ENCODE measurements around the gene UBXN6. TPM values are rescaled to one million over a fixed set of nuclear protein-coding genes. Genes with fewer than 3 reads are reported as not detected.

The UBXN6 gene
- total and polyA plus RNA-seq, 7 donors = 110 to 274 (median 134) TPM

DNA sequence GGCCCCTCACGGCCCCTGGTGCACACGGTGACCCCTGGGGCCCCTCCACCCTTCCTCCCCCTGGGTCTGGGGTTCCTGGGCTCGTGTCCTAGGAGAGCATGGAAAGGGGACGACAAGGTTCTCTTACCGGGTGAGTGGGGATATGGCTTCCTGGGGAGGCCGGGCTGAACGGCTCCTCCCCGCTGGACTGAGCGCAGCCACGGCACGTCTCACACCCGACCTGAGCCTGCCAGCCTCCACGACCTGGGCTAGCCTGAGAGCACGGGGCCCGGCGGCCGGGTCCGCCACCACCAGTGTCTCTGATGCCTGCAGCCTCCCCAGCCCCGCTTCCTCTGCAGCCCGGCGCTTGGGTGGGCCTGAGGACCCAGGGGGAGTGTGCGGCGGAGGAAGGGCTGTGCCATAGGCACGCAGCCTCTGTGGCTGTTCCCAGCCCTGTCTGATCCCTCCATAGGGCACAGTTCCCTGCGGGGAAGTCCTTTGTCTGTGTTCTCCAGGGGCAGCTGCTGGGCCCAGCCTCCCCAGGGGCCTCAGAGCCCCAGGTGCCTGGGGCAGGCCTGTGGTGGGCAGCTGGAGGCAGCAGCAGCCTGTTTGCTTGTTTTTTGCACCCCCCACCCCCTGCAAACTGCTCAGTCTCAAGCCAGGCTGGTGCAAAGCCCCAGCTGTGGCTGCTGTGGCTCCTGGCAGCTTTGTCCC lies 45.7 kb upstream of the UBXN6 start:
- no peaks in the 10 kb centered on the region for H3K27me3 ChIP-seq (ENCODE audit: insufficient read depth in 3 of 3, low read length in 2 of 3)
- WGBS, 3 donors = 63 to 76% (median 64%) methylated on average over 12 to 25 of the region's 25 CpGs
- H3K27ac ChIP-seq = peak overlapping the region; percentile 9
- intact Hi-C loops (cut with DNase I) = no loop called here
- H3K36me3 ChIP-seq (ENCODE audit: insufficient read depth in 1 of 2, low read depth in 1 of 2) = peaks cover 0 to 94% of the 10 kb centered on the region in 2 donors
- DNase-seq = peak in 1 of 2 donors; percentile 53
- H3K4me3 ChIP-seq = no peak overlapping the region
- H3K9me3 ChIP-seq = no peaks in the 10 kb centered on the region
- H3K4me1 ChIP-seq = peaks cover 11% of the 10 kb centered on the region
- TF ChIP-seq, protein P1, sequence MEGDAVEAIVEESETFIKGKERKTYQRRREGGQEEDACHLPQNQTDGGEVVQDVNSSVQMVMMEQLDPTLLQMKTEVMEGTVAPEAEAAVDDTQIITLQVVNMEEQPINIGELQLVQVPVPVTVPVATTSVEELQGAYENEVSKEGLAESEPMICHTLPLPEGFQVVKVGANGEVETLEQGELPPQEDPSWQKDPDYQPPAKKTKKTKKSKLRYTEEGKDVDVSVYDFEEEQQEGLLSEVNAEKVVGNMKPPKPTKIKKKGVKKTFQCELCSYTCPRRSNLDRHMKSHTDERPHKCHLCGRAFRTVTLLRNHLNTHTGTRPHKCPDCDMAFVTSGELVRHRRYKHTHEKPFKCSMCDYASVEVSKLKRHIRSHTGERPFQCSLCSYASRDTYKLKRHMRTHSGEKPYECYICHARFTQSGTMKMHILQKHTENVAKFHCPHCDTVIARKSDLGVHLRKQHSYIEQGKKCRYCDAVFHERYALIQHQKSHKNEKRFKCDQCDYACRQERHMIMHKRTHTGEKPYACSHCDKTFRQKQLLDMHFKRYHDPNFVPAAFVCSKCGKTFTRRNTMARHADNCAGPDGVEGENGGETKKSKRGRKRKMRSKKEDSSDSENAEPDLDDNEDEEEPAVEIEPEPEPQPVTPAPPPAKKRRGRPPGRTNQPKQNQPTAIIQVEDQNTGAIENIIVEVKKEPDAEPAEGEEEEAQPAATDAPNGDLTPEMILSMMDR (IDR thresholded peaks at IDR 0.05) = no peak
- ATAC-seq = no peak

DNA sequence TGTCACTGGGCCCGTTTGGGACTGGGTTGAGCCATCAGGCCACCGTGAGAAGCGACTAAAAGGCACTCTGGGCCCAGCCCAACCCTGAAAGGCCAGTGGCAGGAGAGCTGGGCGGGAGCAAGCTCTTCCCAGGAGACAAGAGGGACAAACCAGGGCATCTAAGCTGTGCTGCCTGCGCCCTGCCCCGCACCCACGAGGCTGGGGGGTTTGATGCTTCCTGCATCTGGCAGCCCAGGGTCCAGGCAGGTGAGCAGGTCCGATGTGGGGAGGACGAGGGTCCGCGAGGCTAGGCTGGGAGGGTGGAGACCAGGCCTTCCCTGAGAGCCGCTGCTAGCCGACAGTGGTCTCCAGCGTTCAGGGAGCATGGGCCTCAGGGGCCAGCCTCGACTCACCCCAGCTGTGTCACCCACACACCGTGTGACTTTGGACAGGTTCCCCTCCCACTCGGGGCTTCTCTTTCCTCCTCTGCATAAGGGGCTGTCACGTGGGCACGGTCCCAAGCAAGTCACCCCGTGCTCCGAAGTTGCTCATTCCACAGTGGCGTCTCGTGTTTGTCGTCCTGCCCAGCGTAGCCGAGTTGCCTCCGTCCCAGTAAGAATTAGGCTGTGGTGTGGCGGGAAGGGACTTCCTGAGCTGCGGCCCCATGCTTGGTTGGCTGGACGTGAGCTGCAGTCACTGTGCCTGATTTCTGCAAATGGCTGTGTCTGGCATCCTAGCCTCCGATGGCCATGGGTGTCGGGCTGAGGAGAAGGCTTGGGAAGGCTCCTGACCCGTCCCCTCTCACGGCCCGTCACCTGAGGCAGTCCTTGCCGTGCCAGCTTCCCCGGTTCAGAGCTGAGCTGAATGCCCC lies 44.9 kb upstream of the UBXN6 start:
- TF ChIP-seq, protein P1 (IDR thresholded peaks at IDR 0.05) = no peak
- ATAC-seq (peak in 1 of 4 donors; percentile 1), DNase-seq (peak in 1 of 2 donors; percentile 54)
- H3K4me3 ChIP-seq = no peak overlapping the region
- intact Hi-C loops (cut with DNase I) = no loop called here
- H3K9me3 ChIP-seq = no peaks in the 10 kb centered on the region
- H3K27ac ChIP-seq = no peak overlapping the region
- peaks cover 0 to 94% of the 10 kb centered on the region in 2 donors for H3K36me3 ChIP-seq (ENCODE audit: insufficient read depth in 1 of 2, low read depth in 1 of 2)
- WGBS, 3 donors = 59 to 82% (median 69%) methylated on average over 33 to 37 of the region's 37 CpGs
- H3K27me3 ChIP-seq (ENCODE audit: insufficient read depth in 3 of 3, low read length in 2 of 3) = no peaks in the 10 kb centered on the region
- H3K4me1 ChIP-seq = peaks cover 11% of the 10 kb centered on the region

DNA sequence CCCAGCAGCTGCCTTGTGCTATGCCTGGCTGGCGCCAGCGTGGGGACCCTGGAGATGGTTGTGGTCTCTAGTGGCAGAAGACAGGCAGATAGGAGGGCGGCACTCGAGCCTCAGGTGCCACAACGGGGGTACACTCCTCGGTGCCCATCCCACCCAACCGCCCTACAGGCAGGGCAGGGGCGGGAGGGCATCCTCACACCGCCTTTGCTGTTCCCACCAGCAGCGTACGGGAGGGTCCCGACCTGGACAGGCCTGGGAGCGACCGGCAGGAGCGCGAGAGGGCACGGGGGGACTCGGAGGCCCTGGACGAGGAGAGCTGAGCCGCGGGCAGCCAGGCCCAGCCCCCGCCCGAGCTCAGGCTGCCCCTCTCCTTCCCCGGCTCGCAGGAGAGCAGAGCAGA lies 44.1 kb upstream of the UBXN6 start:
- intact Hi-C loops (cut with DNase I) = no loop called here
- 65 to 86% (median 76%) methylated on average over 24 to 25 of the region's 25 CpGs for WGBS, 3 donors
- Histone ChIP-seq H3K36me3 (ENCODE audit: insufficient read depth in 1 of 2, low read depth in 1 of 2) (peaks cover 0 to 94% of the 10 kb centered on the region in 2 donors), H3K27ac (peak overlapping the region; percentile 36), H3K27me3 (ENCODE audit: insufficient read depth in 3 of 3, low read length in 2 of 3) (no peaks in the 10 kb centered on the region), H3K4me3 (no peak overlapping the region), H3K4me1 (peaks cover 11% of the 10 kb centered on the region), H3K9me3 (no peaks in the 10 kb centered on the region)
- ATAC-seq (peak in 1 of 4 donors; percentile 1), DNase-seq (no peak)
- TF ChIP-seq, protein P1 (IDR thresholded peaks at IDR 0.05) = no peak

DNA sequence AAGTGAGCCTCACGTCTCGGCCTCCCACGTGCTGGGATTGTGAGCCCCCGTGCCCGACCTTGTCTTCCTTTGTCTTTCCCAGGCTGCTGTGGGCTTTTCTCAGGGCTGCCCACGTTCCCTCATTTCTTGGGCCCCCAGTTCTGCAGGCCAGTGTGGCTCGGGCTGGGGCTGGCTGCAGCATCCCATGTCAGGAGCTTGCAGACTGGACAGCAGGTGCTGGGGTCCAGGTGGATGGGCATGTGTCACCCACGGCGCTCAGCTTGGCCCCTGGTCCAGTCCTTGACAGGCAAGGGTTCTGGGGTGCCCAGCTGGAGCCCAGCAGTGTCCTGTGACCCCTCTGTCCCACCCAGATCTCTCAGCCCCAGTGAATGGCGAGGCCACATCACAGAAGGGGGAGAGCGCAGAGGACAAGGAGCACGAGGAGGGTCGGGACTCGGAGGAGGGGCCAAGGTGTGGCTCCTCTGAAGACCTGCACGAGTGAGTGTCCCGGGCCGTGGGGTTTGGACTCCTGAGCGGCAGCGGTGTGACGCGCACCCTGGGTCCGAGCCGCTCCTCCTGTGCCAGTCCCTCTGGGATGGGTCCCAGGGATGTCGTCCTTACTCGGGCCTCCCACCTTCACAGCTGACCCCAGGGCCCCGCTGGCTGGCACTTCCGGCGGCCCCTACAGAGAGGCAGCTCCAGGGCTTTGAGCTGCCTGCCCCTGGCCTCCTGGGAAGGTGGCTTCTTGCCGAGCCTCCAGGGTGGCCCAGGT lies 43.4 kb upstream of the UBXN6 start:
- peaks cover 0 to 94% of the 10 kb centered on the region in 2 donors for H3K36me3 ChIP-seq (ENCODE audit: insufficient read depth in 1 of 2, low read depth in 1 of 2)
- no peak overlapping the region for H3K4me3 ChIP-seq
- H3K4me1 ChIP-seq = peaks cover 8% of the 10 kb centered on the region
- ATAC-seq = peak in 3 of 4 donors; percentile 2 to 6 (median 5)
- DNase-seq = peak in 1 of 2 donors; percentile 60
- intact Hi-C loops (cut with DNase I) = no loop called here
- no peaks in the 10 kb centered on the region for H3K9me3 ChIP-seq
- H3K27ac ChIP-seq = no peak overlapping the region
- no peaks in the 10 kb centered on the region for H3K27me3 ChIP-seq (ENCODE audit: insufficient read depth in 3 of 3, low read length in 2 of 3)
- 83 to 93% (median 84%) methylated on average over 25 to 29 of the region's 29 CpGs for WGBS, 3 donors
- TF ChIP-seq, protein P1 (IDR thresholded peaks at IDR 0.05) = no peak

Measured in psoas muscle (tissue), 8 donors.